ENCODE measurements around the gene HOXB13. TPM values are rescaled to one million over a fixed set of nuclear protein-coding genes. Genes with fewer than 3 reads are reported as not detected.

Gene HOXB13
- total RNA-seq, 2 experiments from 2014 or later = not detected

- no peak for ATAC-seq (ENCODE audit: poor library complexity)
- no peak overlapping the region for H3K4me3 ChIP-seq (ENCODE audit: low read length)
- H3K4me1 Mint-ChIP-seq (ENCODE audit: low read depth) = peaks cover 45% of the 10 kb centered on the region
- no peak overlapping the region for H3K27ac ChIP-seq (ENCODE audit: low read depth in 1 of 2, low read length in 2 of 2)
- H3K9me3 ChIP-seq (ENCODE audit: control insufficient read depth in 1 of 2, insufficient read depth in 1 of 2, low read length in 2 of 2) = peaks cover 0 to 54% of the 10 kb centered on the region in 2 experiments
- peak overlapping the region; percentile 13 for H3K4me3 Mint-ChIP-seq
- no peaks in the 10 kb centered on the region for H3K36me3 Mint-ChIP-seq (ENCODE audit: low read depth)
- peaks cover 100% of the 10 kb centered on the region for H3K27me3 Mint-ChIP-seq
- intact Hi-C loops (cut with DNase I, micrococcal nuclease) = loop anchor here in 1 of 2 experiments (2.0 kb wide), 1 partner anchor 19 kb away; no protein-coding TSS in a partner anchor
- ChIA-PET CTCF (no interaction called here), POLR2A (interaction anchor here (1.7 kb wide), 1 partner anchor 11 kb away, joined by 6 read pairs; no protein-coding TSS in a partner anchor)
- H3K27ac Mint-ChIP-seq = no peak overlapping the region
- H3K36me3 ChIP-seq (ENCODE audit: insufficient read depth, low read length) = no peaks in the 10 kb centered on the region
- no peak for DNase-seq
- peaks cover 57% of the 10 kb centered on the region for H3K4me1 ChIP-seq (ENCODE audit: insufficient read depth, low read length)
- no peak for TF ChIP-seq CTCF (IDR thresholded peaks at IDR 0.05)
- no peaks in the 10 kb centered on the region for H3K9me3 Mint-ChIP-seq
- peaks cover 94 to 98% of the 10 kb centered on the region in 2 experiments for H3K27me3 ChIP-seq (ENCODE audit: control insufficient read depth in 1 of 2, insufficient read depth in 2 of 2, low read length in 2 of 2)
Measured at GRCh38 chr17:48727415-48728175, 955 bp downstream of the HOXB13 start.

GRCh38 chr17:48726916-48727286, 1.6 kb downstream of the HOXB13 start:
- CTCF ChIA-PET = interaction anchor here (0.7 kb wide), 1 partner anchor 152 kb away, joined by 3 read pairs; no protein-coding TSS in a partner anchor

More at GRCh38 chr17:48726916-48727286, 1.6 kb downstream of the HOXB13 start:
- no peak for DNase-seq
- peaks cover 42% of the 10 kb centered on the region for H3K4me1 Mint-ChIP-seq (ENCODE audit: low read depth)
- intact Hi-C loops (cut with DNase I, micrococcal nuclease) = loop anchor here in 1 of 2 experiments (2.0 kb wide), 1 partner anchor 20 kb away; no protein-coding TSS in a partner anchor
- no peak for TF ChIP-seq CTCF (IDR thresholded peaks at IDR 0.05)
- H3K36me3 Mint-ChIP-seq (ENCODE audit: low read depth) = no peaks in the 10 kb centered on the region
- H3K36me3 ChIP-seq (ENCODE audit: insufficient read depth, low read length) = no peaks in the 10 kb centered on the region
- H3K4me1 ChIP-seq (ENCODE audit: insufficient read depth, low read length) = peaks cover 62% of the 10 kb centered on the region
- peaks cover 95 to 98% of the 10 kb centered on the region in 2 experiments for H3K27me3 ChIP-seq (ENCODE audit: control insufficient read depth in 1 of 2, insufficient read depth in 2 of 2, low read length in 2 of 2)
- H3K27ac ChIP-seq (ENCODE audit: low read depth in 1 of 2, low read length in 2 of 2) = no peak overlapping the region
- H3K27me3 Mint-ChIP-seq = peaks cover 100% of the 10 kb centered on the region
- POLR2A ChIA-PET = no interaction called here
- H3K27ac Mint-ChIP-seq = no peak overlapping the region
- H3K4me3 ChIP-seq (ENCODE audit: low read length) = no peak overlapping the region
- peaks cover 0 to 61% of the 10 kb centered on the region in 2 experiments for H3K9me3 ChIP-seq (ENCODE audit: control insufficient read depth in 1 of 2, insufficient read depth in 1 of 2, low read length in 2 of 2)
- no peak overlapping the region for H3K4me3 Mint-ChIP-seq
- H3K9me3 Mint-ChIP-seq = no peaks in the 10 kb centered on the region
- no peak for ATAC-seq (ENCODE audit: poor library complexity)
